HG03139 (cell line): Measurements from ENCODE around the gene EEF2.
"Not testable (repeated sequence)": the region's sequence is repeated elsewhere in the genome, so short reads cannot be mapped to it uniquely, and the experiment has no call there.

Source experiments
- ATAC-seq: cut with Tn5 transposase; IDR thresholded peaks from one replicate; pipeline ENCODE4 v1.9.1; 2021; ENCODE audit not compliant: unreplicated experiment

Gene EEF2

GRCh38 chr19:4015705-4016402 is 30.6 kb upstream of the EEF2 start:
- ATAC-seq = no peak

GRCh38 chr19:4014541-4015491 is 29.6 kb upstream of the EEF2 start:
- ATAC-seq = no peak

DNA sequence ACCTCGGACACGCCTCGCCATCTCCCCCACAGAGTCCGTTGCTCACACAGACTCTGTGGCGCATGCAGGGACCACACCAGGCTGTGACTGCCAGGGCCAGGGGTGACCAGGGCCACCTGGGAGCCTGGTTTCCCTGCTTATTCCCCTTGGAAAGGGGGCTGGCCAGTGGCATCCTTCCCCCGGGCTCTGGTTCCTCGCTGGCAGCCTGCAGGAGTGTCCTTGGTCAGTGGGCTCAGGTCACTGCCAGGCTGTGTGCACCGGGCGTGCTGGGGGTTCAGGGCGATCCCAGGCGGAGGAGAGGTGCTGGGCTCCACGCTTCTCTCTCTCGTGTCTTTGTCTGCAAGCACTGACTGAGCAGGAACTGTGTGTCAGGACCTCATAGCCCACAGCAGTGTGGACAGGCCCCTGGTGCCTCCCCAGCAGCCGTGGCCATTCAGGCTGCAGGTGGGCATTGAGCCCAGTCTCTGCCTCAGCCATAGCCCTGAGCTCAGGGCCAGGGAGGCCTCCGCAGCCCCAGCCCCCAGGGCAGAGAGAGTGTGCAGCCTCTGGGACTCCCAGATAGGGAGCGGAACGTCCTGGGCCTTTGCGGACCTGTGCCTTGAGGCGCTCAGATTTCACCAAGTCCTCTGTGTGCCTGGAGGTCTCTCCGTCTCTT is 28.8 kb upstream of the EEF2 start:
- no peak for ATAC-seq

- ATAC-seq = no peak
Observed at GRCh38 chr19:4012975-4013634, 27.8 kb upstream of the EEF2 start.

DNA sequence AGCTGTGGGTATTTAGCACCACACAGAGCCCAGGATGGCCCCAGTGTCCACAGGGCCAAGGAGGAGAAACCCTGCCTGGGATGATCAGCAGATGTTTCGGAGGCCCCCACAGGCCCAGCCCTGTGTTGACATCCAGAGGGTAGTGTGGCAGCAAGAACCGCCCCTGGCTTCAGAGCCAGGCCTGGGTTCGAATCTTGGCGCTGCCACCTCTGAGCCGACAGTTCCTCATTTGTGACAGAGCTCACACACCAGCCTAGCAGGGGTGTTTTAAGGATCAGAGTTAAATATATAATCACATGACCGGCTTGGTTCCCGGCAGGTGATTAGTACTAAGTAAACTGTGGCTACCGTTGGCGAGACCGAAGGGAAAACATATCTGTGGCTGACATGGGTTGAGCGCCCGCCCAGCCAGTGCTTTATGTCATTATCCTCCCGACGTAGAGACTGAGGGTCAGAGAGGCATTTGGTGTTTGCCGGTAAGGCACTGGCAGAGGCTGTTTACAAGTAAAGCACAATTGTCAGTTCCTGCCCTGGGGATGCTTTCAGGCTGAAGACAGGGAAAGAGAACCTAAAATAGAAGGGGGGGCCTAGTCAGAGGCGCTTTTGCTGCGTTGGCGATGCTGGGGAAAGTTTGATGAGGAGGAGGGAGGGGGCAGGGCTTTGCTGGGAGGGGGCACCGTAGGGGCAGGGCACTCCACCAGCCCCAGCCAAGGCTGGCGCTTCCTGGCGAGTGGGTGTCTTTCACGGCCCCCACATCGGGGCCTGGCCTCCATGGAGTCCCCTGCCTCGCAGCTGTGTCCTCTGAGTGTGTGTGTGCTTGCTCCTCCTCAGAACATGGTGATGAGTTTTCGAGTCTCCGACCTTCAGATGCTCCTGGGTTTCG is 27.1 kb upstream of the EEF2 start:
- ATAC-seq = no peak

DNA sequence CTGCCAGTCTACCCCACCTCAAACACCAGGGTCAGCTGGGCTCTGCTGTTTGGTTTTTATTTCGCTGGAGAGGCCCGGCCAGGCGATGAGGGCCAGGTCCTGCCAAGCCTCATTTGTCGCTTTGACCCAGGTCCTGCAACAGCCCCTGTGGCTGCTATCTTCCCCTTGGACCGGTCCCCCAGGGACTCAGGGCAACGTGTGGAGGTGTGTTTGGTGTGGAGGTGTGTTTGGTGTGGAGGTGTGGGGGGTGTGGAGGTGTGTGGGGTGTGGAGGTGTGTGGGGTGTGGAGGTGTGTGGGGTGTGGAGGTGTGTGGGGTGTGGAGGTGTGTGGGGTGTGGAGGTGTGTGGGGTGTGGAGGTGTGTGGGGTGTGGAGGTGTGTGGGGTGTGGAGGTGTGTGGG is 26.2 kb upstream of the EEF2 start:
- not testable (repeated sequence) for ATAC-seq

GRCh38 chr19:4010808-4011110 is 25.5 kb upstream of the EEF2 start:
- no peak for ATAC-seq

DNA sequence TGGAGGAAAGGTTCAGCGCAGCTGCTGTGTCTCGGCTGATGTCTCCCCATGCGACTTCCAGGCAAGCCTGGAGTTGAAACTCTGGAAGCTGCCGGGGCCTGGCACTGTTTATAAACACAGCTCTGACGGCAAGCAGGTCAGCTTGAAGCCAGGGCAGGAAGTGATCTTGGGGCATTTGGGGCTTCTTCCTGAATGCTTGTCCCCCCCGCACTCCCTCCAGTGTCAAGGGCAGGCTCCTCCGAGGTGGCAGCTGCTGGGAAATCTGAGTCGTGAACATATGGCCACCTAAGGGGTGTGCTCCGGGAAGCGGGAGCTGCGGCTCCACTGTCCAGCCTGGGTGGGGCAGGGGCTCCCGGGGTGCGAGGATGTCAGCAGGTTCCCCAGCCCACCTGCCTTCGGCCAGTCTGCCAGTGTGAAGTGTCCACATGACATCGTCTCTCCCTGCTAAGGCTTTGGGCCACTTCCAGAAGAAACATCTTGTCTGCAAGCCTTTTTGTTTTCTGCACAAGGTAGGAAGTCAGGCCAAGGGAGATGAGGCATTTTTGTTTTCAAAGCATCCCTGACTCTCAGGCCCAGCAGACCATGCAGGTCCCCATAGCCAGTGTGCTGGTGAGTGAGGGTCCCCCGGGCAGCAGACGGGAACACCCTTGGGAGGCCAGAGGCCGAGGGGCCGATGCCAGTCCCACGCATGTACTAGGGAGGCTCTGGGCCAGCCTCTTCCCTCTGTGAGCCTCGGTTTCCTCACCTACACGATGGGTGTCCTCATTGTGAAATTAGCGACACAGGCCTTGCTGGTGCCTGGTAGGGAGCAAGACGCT is 24.9 kb upstream of the EEF2 start:
- no peak for ATAC-seq

GRCh38 chr19:4007836-4008539 is 22.7 kb upstream of the EEF2 start:
- ATAC-seq = no peak

DNA sequence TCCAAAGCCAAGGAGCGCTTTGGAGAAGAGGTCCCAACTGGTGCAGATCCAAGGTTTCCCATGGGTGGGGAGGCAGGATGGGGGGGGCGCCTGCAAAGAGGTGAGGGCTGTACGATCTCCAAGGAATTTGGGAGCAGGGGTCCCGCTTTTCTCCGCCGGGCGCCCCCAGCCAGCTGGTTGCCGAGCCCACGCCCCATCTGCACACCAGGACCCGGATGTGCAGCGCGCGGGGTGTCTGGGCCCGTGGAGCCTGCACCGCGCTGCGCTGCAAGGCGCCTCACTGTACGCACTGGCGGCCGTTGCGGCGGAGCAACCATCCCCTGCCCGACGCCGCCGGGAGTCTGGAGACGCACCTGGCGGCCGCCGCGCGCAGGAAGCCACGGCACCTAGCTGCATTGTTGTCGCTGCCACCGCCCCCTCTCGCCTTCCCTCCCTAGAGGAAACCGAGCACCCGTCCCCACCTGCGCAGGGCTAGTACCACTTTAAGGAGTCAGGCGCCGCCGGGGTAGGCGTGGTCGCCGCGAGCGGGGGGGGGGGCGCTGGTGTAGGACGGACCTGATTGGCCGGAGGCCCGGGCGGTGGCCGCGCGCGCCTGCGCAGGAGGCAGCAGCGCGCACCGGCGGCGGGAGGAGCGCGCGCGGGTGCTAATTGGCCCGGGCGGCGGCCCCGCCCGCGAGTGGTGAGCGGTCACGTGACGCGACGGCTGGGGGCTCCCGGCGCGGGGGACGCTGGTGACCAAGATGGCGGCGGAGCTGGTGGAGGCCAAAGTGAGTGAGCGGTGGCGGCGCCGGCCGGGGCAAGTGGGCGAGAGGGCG is 22.0 kb upstream of the EEF2 start, which contains the start of gene PIAS4:
Gene PIAS4, plus strand, starts transcription at position 716 of the 815 bp plus-strand sequence. Its CDS starts 25 bp downstream, at position 741.
- ATAC-seq = peak; percentile 75

DNA sequence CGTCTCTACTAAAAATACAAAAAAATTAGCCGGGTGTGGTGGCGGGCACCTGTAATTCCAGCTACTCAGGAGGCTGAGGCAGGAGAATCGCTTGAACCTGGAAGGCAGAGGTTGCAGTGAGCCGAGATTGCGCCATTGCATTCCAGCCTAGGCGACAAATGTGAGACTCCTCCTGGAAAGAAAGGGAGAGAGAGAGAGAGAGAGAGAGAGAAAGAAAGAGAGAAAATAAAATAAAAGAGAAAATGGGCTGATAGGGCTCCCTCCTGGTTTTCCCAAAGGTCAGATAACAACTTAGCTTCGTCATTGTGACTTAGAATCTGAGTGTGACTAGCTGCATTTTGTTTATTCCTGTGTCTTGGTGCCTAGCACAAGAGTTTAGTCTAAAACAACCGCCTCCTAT is 20.2 kb upstream of the EEF2 start:
- not testable (repeated sequence) for ATAC-seq

- not testable (repeated sequence) for ATAC-seq
Observed at GRCh38 chr19:4000798-4001197, 15.5 kb upstream of the EEF2 start.

DNA sequence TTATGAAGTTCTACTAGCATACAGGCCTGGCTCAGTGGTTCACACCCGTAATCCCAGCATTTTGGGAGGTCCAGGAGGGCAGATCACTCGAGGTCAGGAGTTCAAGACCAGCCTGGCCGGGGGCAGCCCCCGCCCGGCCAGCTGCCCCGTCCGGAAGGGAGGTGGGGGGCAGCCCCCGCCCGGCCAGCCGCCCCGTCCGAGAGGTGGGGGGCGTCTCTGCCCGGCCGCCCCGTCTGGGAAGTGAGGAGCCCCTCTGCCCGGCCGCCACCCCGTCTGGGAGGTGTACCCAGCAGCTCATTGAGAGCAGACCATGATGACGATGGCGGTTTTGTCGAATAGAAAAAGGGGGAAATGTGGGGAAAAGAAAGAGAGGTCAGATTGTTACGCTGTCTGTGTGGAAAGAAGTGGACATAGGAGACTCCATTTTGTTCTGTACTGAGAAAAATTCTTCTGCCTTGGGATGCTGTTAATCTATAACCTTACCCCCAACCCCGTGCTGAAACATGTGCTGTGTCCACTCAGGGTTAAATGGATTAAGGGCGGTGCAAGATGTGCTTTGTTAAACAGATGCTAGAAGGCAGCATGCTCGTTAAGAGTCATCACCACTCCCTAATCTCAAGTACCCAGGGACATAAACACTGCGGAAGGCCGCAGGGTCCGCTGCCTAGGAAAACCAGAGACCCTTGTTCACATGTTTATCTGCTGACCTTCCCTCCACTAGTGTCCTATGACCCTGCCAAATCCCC is 13.6 kb upstream of the EEF2 start:
- ATAC-seq = not testable (repeated sequence)

GRCh38 chr19:3995607-3996006 is 10.3 kb upstream of the EEF2 start:
- ATAC-seq = no peak

DNA sequence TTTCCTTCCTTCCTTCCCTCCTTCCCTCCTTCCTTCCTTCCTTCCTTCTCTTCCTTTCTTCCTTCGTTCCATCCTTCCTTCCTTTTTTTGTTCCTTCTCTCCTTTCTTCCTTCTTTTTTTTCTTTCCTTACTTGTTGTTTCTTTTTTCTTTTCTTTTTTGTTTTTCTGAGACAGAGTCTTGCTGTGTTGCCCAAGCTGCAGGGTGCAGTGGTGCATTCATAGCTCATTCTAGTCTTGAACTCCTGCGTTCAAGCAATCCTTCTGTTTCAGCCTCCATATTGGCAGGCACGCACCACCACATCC is 5.5 kb upstream of the EEF2 start:
- no peak for ATAC-seq

- ATAC-seq = no peak
Observed at GRCh38 chr19:3987619-3988371, 2.5 kb upstream of the EEF2 start.
